Measurements from ENCODE around the gene AURKAIP1.
"Not testable (repeated sequence)": the region's sequence is repeated elsewhere in the genome, so short reads cannot be mapped to it uniquely, and the experiment has no call there.

Gene AURKAIP1

GRCh38 chr1:1387098-1388077, 12.4 kb upstream of the AURKAIP1 start:
- DNase-seq (ENCODE audit: low spot score), result no peak

- DNase-seq (ENCODE audit: low spot score), result no peak
Measured at GRCh38 chr1:1385931-1386330, 10.9 kb upstream of the AURKAIP1 start.

GRCh38 chr1:1385339-1385738, 10.3 kb upstream of the AURKAIP1 start:
- DNase-seq (ENCODE audit: low spot score), result not testable (repeated sequence)

- no peak for DNase-seq (ENCODE audit: low spot score)
Measured at GRCh38 chr1:1381294-1381693, 6.3 kb upstream of the AURKAIP1 start.

- no peak for DNase-seq (ENCODE audit: low spot score)
Measured at GRCh38 chr1:1380860-1381259, 5.9 kb upstream of the AURKAIP1 start.

GRCh38 chr1:1377540-1378205, 2.7 kb upstream of the AURKAIP1 start:
- DNase-seq (ENCODE audit: low spot score), result no peak

- DNase-seq (ENCODE audit: low spot score), result no peak
Measured at GRCh38 chr1:1376551-1377226, 1.7 kb upstream of the AURKAIP1 start.

- DNase-seq (ENCODE audit: low spot score), result no peak
Measured at GRCh38 chr1:1374589-1374928, 448 bp downstream of the AURKAIP1 start.

GRCh38 chr1:1373815-1374588, 1.0 kb downstream of the AURKAIP1 start:
- DNase-seq (ENCODE audit: low spot score), result no peak

- DNase-seq (ENCODE audit: low spot score), result no peak
Measured at GRCh38 chr1:1373051-1373814, 1.8 kb downstream of the AURKAIP1 start.

GRCh38 chr1:1371746-1372711, 3.0 kb downstream of the AURKAIP1 start:
- no peak for DNase-seq (ENCODE audit: low spot score)

GRCh38 chr1:1371364-1371745, 3.7 kb downstream of the AURKAIP1 start:
- DNase-seq (ENCODE audit: low spot score), result no peak

GRCh38 chr1:1370771-1371300, 4.2 kb downstream of the AURKAIP1 start:
- no peak for DNase-seq (ENCODE audit: low spot score)

- not testable (repeated sequence) for DNase-seq (ENCODE audit: low spot score)
Measured at GRCh38 chr1:1370094-1370493, 4.9 kb downstream of the AURKAIP1 start.

GRCh38 chr1:1367315-1367714, 7.7 kb downstream of the AURKAIP1 start:
- no peak for DNase-seq (ENCODE audit: low spot score)

GRCh38 chr1:1366699-1367066, 8.3 kb downstream of the AURKAIP1 start:
- no peak for DNase-seq (ENCODE audit: low spot score)

GRCh38 chr1:1365875-1366698, 8.9 kb downstream of the AURKAIP1 start:
- DNase-seq (ENCODE audit: low spot score), result no peak

GRCh38 chr1:1364266-1364665, 10.7 kb downstream of the AURKAIP1 start:
- DNase-seq (ENCODE audit: low spot score), result no peak

- DNase-seq (ENCODE audit: low spot score), result no peak
Measured at GRCh38 chr1:1361982-1362423, 13.0 kb downstream of the AURKAIP1 start.

Data from putamen (tissue), 1 donor.